ENCODE results near the gene AUNIP.

The AUNIP gene

DNA sequence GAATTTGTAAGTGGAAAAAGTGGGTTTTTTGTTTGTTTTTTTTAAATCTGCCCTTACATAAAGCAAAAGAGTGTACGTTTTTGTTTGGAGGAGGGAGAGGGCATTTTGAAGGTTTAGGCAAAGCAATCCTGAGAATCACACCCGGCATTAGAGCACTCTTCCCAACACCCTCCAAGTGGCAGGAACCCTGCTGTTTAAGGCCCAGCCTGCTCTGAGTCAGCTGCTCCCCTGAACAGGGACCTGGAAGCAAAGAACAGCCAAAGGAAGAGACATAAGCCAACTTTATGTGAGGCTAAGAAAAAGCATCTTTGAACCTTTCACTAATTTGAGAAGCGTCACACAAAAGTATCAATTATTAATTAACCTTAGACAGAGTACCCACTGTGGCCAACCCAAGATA lies 22.6 kb downstream of the AUNIP start:
- Mint-ChIP-seq H3K9me3 (no peaks in the 10 kb centered on the region), H3K4me1 (ENCODE audit: low read depth) (peaks cover 5% of the 10 kb centered on the region), H3K4me3 (no peak overlapping the region), H3K27ac (no peak overlapping the region), H3K27me3 (ENCODE audit: low read depth) (no peaks in the 10 kb centered on the region), H3K36me3 (ENCODE audit: low read depth) (peaks cover 24% of the 10 kb centered on the region)

DNA sequence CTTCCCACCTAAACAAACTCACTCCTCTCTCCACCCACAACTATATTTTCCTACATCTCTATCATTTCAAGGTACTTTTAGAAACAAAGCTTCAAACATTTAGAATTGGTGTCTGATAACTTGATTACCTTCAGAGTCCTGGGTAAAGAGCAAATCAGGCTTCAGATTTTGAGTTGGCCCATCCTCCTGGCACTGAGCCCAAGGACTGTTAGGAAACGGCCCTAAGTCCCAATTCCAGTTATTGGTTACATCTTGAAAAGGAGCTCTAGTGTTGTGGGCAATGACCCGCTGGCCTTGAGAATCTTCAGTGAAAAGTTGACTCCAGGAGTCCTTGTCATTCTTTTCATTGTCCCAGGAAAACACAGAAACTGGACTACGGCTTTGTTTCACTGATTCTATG lies 24.4 kb downstream of the AUNIP start:
- H3K36me3 Mint-ChIP-seq (ENCODE audit: low read depth) = peaks cover 34% of the 10 kb centered on the region
- H3K4me1 Mint-ChIP-seq (ENCODE audit: low read depth) = peaks cover 6% of the 10 kb centered on the region
- H3K27me3 Mint-ChIP-seq (ENCODE audit: low read depth) = no peaks in the 10 kb centered on the region
- no peak overlapping the region for H3K4me3 Mint-ChIP-seq
- H3K9me3 Mint-ChIP-seq = no peaks in the 10 kb centered on the region
- H3K27ac Mint-ChIP-seq = no peak overlapping the region

DNA sequence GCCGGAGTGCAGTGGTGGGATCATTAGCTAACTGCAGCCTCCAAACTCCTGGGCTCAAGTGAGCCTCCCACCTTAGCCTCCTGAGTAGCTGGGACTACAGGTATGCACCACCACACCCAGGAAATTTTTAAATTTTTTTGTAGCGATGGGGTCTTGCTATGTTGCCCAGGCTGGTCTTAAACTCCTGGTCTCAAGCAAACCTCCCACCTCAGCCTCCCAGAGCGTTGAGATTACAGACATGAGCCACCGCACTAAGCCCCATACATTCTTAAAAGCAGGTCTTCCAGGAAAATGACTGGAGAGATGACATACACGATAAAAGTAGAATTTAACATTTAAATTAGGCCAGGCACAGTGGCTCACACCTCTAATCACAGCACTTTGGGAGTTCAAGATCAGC lies 26.1 kb downstream of the AUNIP start:
- Mint-ChIP-seq H3K4me3 (no peak overlapping the region), H3K4me1 (ENCODE audit: low read depth) (peaks cover 6% of the 10 kb centered on the region), H3K36me3 (ENCODE audit: low read depth) (peaks cover 41% of the 10 kb centered on the region), H3K27ac (no peak overlapping the region), H3K9me3 (no peaks in the 10 kb centered on the region), H3K27me3 (ENCODE audit: low read depth) (no peaks in the 10 kb centered on the region)

DNA sequence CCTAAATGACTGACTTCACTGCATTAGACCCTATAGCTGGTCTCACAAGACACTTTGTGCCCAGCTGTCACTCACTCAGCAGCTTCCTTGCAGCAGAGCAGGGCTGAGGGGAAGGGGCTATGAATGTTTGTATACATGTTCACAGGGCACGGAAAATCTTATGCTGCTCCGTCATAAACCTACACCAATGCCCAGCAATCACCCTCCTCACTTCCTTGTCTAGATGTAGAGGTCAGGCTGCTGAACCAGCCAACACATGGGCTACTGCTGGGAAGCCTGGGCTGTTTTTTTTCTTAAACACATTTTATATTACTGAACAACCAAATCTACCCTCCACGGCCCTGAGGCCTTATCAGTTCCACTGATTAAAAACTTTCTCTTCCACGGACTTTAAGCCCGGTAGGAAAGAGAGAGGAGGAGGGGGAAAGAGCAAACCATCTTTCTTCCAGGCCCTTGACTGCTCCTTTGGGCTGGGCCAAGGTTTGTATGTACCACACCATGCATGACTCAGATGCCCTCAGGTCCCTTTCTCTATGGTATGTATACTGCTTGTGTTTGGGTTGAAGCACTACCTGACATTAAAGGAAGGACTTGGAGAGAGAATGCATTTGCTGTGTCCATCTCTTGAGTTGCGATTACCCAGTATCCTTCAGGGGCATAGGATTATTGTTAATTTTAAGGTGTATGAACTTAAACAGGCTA lies 26.8 kb downstream of the AUNIP start:
- H3K27me3 Mint-ChIP-seq (ENCODE audit: low read depth) = no peaks in the 10 kb centered on the region
- H3K4me3 Mint-ChIP-seq = no peak overlapping the region
- H3K9me3 Mint-ChIP-seq = no peaks in the 10 kb centered on the region
- peaks cover 44% of the 10 kb centered on the region for H3K36me3 Mint-ChIP-seq (ENCODE audit: low read depth)
- H3K27ac Mint-ChIP-seq = no peak overlapping the region
- peaks cover 6% of the 10 kb centered on the region for H3K4me1 Mint-ChIP-seq (ENCODE audit: low read depth)

DNA sequence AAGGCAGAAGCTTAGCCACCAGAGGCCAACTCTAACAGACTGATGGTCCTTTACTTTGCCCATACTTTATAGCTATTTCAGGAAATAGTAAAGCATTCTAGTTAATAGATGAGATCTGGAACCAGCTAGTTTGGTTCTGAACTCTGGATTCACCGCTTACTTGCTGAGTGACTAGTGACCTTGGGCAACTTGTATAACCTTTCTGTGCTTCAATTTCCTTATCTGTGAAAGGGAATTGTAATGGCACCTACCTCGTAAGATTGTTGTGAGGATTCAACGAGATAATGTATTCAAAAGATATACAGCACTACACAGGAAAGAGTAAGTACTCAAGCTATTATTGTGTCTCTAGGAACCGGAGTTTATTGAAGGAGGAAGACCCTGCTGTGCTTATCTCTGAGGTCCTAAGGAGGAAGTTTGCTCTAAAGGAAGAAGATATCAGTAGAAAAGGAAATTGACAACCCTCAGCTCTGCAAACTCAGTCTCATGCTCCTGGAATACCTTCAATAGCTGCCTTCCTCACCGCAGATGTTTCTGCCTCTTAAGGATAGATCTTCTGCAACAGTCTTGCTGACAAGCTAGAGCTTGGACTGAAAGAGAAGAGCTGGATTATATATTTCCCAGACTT lies 27.6 kb downstream of the AUNIP start:
- H3K4me1 Mint-ChIP-seq (ENCODE audit: low read depth) = peaks cover 6% of the 10 kb centered on the region
- H3K27me3 Mint-ChIP-seq (ENCODE audit: low read depth) = no peaks in the 10 kb centered on the region
- no peak overlapping the region for H3K4me3 Mint-ChIP-seq
- H3K27ac Mint-ChIP-seq = no peak overlapping the region
- no peaks in the 10 kb centered on the region for H3K9me3 Mint-ChIP-seq
- H3K36me3 Mint-ChIP-seq (ENCODE audit: low read depth) = peaks cover 44% of the 10 kb centered on the region

DNA sequence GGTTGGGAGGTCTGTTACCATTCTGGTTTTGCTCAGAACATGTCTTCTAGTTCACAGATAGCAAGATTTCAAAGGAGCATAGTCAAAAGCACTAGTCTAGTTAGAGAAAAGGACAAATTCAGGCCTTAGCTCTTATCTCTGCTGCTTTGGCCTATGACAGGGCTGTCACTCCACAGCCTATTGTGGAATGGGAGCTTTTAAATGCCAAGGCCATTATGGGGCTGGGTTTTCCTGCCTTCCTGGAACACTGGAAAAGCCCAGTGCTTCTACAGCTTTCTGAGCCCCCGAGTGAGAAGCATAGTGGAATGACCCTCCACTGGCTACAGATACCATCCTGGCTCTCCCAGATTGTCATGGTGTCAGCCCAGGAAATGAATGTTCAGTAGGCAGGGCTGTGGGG lies 30.2 kb downstream of the AUNIP start:
- Mint-ChIP-seq H3K36me3 (ENCODE audit: low read depth) (peaks cover 37% of the 10 kb centered on the region), H3K9me3 (no peaks in the 10 kb centered on the region), H3K27me3 (ENCODE audit: low read depth) (no peaks in the 10 kb centered on the region), H3K27ac (no peak overlapping the region), H3K4me1 (ENCODE audit: low read depth) (peaks cover 3% of the 10 kb centered on the region), H3K4me3 (no peak overlapping the region)

DNA sequence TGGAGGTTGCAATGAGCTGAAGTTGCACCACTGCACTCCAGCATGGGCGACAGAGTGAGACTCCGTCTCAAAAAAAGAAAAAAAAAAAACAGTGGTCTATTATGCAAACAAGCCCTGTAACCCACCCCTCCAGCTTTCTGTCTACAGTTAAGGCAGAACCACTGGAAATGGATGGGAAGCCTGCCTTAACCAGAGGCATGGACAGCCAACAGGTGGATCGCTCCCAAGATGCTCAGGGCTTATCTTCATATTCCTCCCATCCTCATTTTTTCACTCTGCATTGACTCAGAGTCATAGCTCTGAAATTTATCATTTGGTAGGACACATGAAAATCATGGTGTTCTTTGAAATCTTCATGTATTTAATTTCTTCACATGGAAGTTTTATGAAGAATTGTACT lies 30.8 kb downstream of the AUNIP start:
- Mint-ChIP-seq H3K9me3 (no peaks in the 10 kb centered on the region), H3K27me3 (ENCODE audit: low read depth) (no peaks in the 10 kb centered on the region), H3K27ac (no peak overlapping the region), H3K4me1 (ENCODE audit: low read depth) (peaks cover 3% of the 10 kb centered on the region), H3K4me3 (no peak overlapping the region), H3K36me3 (ENCODE audit: low read depth) (peaks cover 37% of the 10 kb centered on the region)

DNA sequence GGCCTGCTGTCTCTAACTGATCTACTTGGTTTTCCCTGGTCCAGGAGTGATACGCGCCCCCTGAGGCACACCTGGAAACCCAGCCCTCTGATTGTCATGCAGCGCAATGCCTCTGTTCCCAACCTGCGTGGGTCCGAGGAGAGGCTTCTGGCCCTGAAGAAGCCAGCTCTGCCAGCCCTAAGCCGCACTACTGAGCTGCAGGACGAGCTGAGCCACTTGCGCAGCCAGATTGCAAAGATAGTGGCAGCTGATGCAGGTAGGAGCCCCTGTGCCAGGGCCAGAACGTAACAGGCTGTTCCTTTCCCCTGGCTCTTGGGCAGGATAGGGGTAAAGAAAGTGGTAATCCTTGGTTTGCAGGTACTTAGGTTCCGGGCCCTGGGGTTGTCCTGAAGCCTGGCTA lies 32.7 kb downstream of the AUNIP start:
- Mint-ChIP-seq H3K27me3 (ENCODE audit: low read depth) (no peaks in the 10 kb centered on the region), H3K4me1 (ENCODE audit: low read depth) (peaks cover 4% of the 10 kb centered on the region), H3K36me3 (ENCODE audit: low read depth) (peaks cover 29% of the 10 kb centered on the region), H3K4me3 (no peak overlapping the region), H3K27ac (no peak overlapping the region), H3K9me3 (no peaks in the 10 kb centered on the region)

DNA sequence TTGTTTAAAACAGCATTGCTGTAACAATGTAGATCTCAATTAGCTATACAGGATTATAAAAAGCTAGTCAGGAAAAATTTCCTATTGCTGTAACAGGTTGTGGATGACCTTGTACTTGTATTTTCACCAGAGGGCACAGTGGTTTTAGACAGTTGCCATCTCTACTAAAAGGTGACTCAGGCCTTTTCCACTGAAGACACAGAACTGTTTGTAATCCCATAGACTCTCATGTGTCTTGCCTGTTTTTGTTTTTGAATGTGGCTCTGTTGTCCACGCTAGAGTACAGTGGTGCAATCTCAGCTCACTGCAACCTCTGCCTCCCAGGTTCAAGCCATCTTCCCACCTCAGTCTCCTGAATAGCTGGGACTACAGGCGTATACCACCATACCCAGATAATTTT lies 33.7 kb downstream of the AUNIP start:
- H3K9me3 Mint-ChIP-seq = no peaks in the 10 kb centered on the region
- H3K27me3 Mint-ChIP-seq (ENCODE audit: low read depth) = no peaks in the 10 kb centered on the region
- peaks cover 25% of the 10 kb centered on the region for H3K36me3 Mint-ChIP-seq (ENCODE audit: low read depth)
- H3K27ac Mint-ChIP-seq = no peak overlapping the region
- H3K4me1 Mint-ChIP-seq (ENCODE audit: low read depth) = peaks cover 13% of the 10 kb centered on the region
- H3K4me3 Mint-ChIP-seq = no peak overlapping the region

DNA sequence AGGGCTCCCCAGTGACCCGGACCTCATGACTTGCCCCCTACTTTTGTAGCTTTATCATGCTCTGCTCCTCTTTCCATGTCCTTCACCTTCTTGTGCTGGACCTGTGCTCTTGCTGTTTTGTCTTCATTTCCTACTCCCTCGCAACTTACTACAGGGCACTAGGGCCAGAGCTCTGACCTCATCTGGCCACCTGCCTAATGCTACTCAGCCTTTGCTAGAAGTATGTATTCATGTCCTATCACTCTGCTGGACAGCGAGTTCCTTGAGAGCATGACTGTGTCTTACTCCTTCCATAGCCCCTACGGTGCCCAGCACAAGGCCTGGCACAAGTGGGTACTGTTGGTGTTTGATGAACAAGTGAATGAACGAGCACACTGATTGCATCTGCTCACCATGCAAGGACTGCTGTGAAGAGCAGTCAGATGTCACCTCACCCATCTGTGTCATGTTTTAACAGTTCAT lies 37.6 kb downstream of the AUNIP start:
- Mint-ChIP-seq H3K9me3 (no peaks in the 10 kb centered on the region), H3K36me3 (ENCODE audit: low read depth) (peaks cover 9% of the 10 kb centered on the region), H3K4me3 (peak overlapping the region; percentile 99)

DNA sequence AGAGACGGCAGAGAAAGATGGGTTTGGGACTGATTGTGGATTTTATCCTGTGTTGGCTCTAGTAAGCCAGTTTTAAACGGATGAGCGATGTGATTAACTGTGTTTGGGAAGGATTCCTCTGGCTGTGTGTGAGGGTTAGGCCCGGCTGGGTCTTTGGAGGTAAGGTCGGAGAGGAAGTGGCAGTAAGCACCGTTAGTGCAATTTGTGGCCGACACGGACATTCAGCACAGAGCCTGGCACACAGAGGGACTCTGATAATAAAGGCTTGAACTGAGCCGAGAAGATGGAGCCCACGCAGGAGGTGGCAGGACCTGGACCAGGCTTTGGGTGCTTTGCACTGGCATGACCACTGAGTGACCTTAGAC lies 38.2 kb downstream of the AUNIP start:
- Mint-ChIP-seq H3K4me3 (peak overlapping the region; percentile 99), H3K9me3 (no peaks in the 10 kb centered on the region), H3K36me3 (ENCODE audit: low read depth) (peaks cover 6% of the 10 kb centered on the region), H3K27me3 (ENCODE audit: low read depth) (no peaks in the 10 kb centered on the region), H3K4me1 (ENCODE audit: low read depth) (peaks cover 27% of the 10 kb centered on the region), H3K27ac (peak overlapping the region; percentile 97)

More for the DNA sequence above, 37.6 kb downstream of the AUNIP start:
- no peaks in the 10 kb centered on the region for H3K27me3 Mint-ChIP-seq (ENCODE audit: low read depth)
- peak overlapping the region; percentile 97 for H3K27ac Mint-ChIP-seq
- peaks cover 27% of the 10 kb centered on the region for H3K4me1 Mint-ChIP-seq (ENCODE audit: low read depth)

DNA sequence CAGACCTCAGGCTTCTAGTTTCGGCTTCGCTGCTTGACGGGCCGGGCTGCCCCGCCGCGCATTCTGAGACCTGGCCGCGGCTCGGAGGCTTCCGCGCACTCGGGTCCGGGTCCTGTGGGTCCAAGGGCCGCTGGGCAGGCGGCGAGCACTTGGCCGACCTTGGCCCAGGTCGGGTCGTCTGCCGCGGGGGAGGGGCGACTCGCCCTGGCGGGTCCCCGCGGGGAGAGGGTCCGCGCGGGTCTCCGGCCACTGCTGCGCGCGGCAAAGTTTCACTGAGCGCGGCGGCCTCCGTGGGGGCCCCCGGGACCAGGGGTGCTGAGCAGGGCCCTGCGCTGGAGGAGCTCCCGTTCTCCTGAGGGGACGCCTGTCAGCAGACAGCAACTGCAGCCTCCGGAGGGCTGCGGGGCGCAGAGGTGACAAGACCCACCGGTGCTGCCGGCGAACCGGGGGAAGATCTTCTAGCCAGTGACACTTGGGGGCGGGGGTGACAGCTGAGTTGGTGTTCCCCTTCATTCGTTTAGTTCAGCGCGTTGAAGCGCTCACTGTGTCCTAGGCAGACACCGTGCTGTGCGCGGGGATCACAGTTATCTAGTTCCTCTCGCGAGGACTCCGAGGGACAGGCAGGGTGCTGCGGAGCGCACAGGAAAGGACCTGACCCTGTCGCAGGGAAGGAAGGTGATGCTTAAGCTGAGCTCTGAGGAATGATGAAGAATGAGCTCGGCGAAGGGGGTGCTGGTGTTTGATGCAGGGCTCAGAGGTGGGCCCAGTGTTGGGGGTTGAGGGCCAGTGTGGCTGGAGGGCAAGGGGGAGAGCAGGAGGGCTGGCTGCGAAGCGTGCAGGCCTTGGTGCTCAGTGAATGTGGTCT lies 38.8 kb downstream of the AUNIP start:
- Mint-ChIP-seq H3K27me3 (ENCODE audit: low read depth) (no peaks in the 10 kb centered on the region), H3K4me1 (ENCODE audit: low read depth) (peaks cover 27% of the 10 kb centered on the region), H3K27ac (peak overlapping the region; percentile 97), H3K36me3 (ENCODE audit: low read depth) (peaks cover 5% of the 10 kb centered on the region), H3K9me3 (no peaks in the 10 kb centered on the region), H3K4me3 (peak overlapping the region; percentile 99)

DNA sequence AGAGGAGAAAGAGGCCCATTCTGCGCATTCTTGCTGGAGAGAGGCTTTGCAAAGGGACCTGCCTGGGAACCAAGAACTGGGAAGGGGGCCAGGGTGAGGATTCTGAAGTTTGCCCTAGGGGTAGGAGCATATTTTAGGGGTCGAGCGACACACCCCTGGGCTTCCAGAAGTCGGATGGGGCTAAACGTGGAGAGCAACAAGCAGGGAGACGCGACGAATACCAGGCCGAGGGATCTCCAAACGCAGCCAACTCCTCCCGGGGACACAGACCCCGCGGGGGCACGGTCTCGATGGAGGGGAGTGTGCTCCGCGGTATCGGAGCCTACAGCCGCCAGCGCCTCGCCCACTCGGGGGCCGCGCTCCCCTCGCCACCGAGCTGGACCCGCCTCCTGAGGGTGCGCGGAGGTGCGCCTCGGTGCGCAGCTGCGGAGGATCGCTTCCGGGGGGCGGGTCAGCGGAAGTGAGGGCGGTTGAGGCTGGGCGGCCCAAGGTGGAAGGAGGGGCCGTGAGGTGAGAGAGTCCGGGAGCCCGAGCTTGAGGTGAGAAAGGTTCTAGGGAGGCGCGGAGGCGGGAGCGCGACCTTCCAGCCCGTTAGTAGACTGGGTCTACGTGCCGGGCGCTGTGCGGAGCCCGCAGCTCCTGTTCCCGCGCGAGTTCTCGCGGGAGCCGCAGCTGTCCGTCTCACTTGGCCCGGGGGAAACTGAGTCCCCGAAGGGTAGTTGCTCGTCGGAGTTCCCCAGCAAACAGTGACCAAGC lies 39.6 kb downstream of the AUNIP start, which contains the start of gene MTFR1L:
Gene MTFR1L (plus strand): TSS at position 464 of the 756 bp plus-strand sequence. CDS start 3,151 bp downstream, outside the sequence.
- Mint-ChIP-seq H3K4me3 (peak within 1 kb of the TSS; percentile 99), H3K4me1 (ENCODE audit: low read depth) (peaks cover 27% of the 10 kb centered on the region), H3K36me3 (ENCODE audit: low read depth) (peaks cover 5% of the 10 kb centered on the region), H3K27me3 (ENCODE audit: low read depth) (no peaks in the 10 kb centered on the region), H3K27ac (peak within 1 kb of the TSS; percentile 97), H3K9me3 (no peaks in the 10 kb centered on the region)

DNA sequence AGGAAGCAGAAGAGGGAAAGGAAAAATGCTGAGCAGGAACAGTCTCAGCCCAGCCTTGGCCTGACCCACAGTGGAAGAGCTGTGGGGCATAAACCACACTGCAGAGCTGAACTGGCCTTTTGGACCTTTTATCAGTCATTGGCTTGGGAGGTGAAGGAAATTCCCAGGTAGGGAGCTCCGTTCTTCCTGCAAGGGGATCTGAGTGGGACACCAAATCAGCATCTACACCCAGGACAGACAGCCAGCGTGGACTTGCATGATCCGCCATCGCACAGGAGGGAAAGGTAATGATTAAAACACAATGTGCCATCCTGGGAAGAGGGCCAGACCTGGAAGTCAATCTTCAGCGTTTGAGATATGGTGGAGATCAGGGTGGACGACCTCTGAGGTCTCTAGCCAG lies 40.7 kb downstream of the AUNIP start:
- peaks cover 5% of the 10 kb centered on the region for H3K36me3 Mint-ChIP-seq (ENCODE audit: low read depth)
- H3K4me1 Mint-ChIP-seq (ENCODE audit: low read depth) = peaks cover 27% of the 10 kb centered on the region
- no peaks in the 10 kb centered on the region for H3K9me3 Mint-ChIP-seq
- H3K27ac Mint-ChIP-seq = peak overlapping the region; percentile 76
- no peaks in the 10 kb centered on the region for H3K27me3 Mint-ChIP-seq (ENCODE audit: low read depth)
- peak overlapping the region; percentile 98 for H3K4me3 Mint-ChIP-seq
